Fibroblast of lung (primary cell): ENCODE results near the gene CCP110. TPM values are rescaled to one million over a fixed set of nuclear protein-coding genes. Genes with fewer than 3 reads are reported as not detected.

Experiments used
- DNase-seq, 2 donors: peaks; one replicate each; pipeline versions ENCODE4 v3.0.0 to v3.0.0-alpha.2; 2010; ENCODE audit warnings: low read depth in 2 of 2
- H2AFZ ChIP-seq: 2 replicates; pipeline ENCODE4 v1.5.1; 2012; ENCODE audit warnings: low read length, control low read depth, inconsistent platforms
- H3K27ac ChIP-seq: 2 replicates; pipeline ENCODE4 v1.5.1; 2011; ENCODE audit warnings: low read length, control low read depth; ENCODE audit not compliant: insufficient read depth
- H3K27me3 ChIP-seq: 2 replicates; pipeline ENCODE4 v1.5.1; 2011; ENCODE audit warnings: mild to moderate bottlenecking, low read length; ENCODE audit not compliant: control insufficient read depth, insufficient read depth
- H3K36me3 ChIP-seq: 2 replicates; pipeline ENCODE4 v1.5.1; 2011; ENCODE audit warnings: low read length; ENCODE audit not compliant: control insufficient read depth, insufficient read depth
- H3K4me1 ChIP-seq: 2 replicates; pipeline ENCODE4 v1.5.1; 2011; ENCODE audit warnings: low read length; ENCODE audit not compliant: control insufficient read depth, insufficient read depth; ENCODE audit errors: extremely low read depth
- H3K4me2 ChIP-seq: 2 replicates; pipeline ENCODE4 v1.5.1; 2011; ENCODE audit warnings: low read length, control low read depth; ENCODE audit not compliant: insufficient read depth; ENCODE audit errors: extremely low read depth
- H3K4me3 ChIP-seq, 4 experiments: fragments of 200-600 bp in 1 of 4; sonication (generic) in 1 of 4; replicated peaks in 1 of 4; 2 replicates each; pipeline ENCODE4 v1.5.1; 2011 to 2016; ENCODE audit warnings: low read length in 4 of 4, low read depth in 3 of 4, mild to moderate bottlenecking in 3 of 4, control low read depth in 2 of 4, inconsistent platforms in 1 of 4, mixed read lengths in 1 of 4; ENCODE audit not compliant: insufficient read depth in 1 of 4; ENCODE audit errors: control extremely low read depth in 1 of 4
- H3K79me2 ChIP-seq: 2 replicates; pipeline ENCODE4 v1.5.1; 2012; ENCODE audit warnings: mild to moderate bottlenecking, low read length, inconsistent platforms; ENCODE audit not compliant: control insufficient read depth, insufficient read depth
- H3K9ac ChIP-seq: 2 replicates; pipeline ENCODE4 v1.5.1; 2011; ENCODE audit warnings: mild to moderate bottlenecking, low read length, control low read depth; ENCODE audit not compliant: insufficient read depth
- H3K9me3 ChIP-seq: 2 replicates; pipeline ENCODE4 v1.5.1; 2012; ENCODE audit warnings: low read depth, low read length; ENCODE audit not compliant: control insufficient read depth, insufficient read depth
- H4K20me1 ChIP-seq: 2 replicates; pipeline ENCODE4 v1.5.1; 2011; ENCODE audit warnings: low read length; ENCODE audit not compliant: control insufficient read depth, insufficient read depth; ENCODE audit errors: extremely low read depth
- CTCF ChIP-seq, 2 donors: IDR thresholded peaks in 1 of 2; conservative IDR thresholded peaks in 1 of 2; 1 replicate in 1 of 2; 2 replicates in 1 of 2; pipeline ENCODE4 v1.5.1; 2011 to 2012; ENCODE audit warnings: low read length in 2 of 2, control low read depth in 1 of 2, inconsistent platforms in 1 of 2, low read depth in 1 of 2, mild to moderate bottlenecking in 1 of 2
- EZH2 ChIP-seq: IDR thresholded peaks from 2 replicates; pipeline ENCODE4 v1.5.1; 2012; ENCODE audit warnings: low read length, control low read depth, mild to moderate bottlenecking; ENCODE audit errors: missing control alignments
- polyA plus RNA-seq, 2 donors: library from polyadenylated mRNA; depleted of rRNA in 1 of 2; stranded (reverse) in 1 of 2; unstranded in 1 of 2; fragments of >200 nt; gene quantifications; 2 replicates each; pipeline ENCODE4 v1.2.1, GENCODE V29; 2011 to 2012; ENCODE audit warnings: missing spikeins in 1 of 2
- total RNA-seq: library from RNA; depleted of rRNA; stranded (reverse); fragments of >200 nt; gene quantifications from 2 replicates; pipeline ENCODE4 v1.2.1, GENCODE V29; 2014

Gene CCP110
- total and polyA plus RNA-seq, 2 donors (not counting 1 experiment from before 2014, with no cell fraction given), result 8.8 to 14.0 TPM

- no peaks in the 10 kb centered on the region for H3K27me3 ChIP-seq
- no peak overlapping the region for H3K4me2 ChIP-seq
- H3K79me2 ChIP-seq, result no peaks in the 10 kb centered on the region
- TF ChIP-seq EZH2, result no peak
- TF ChIP-seq CTCF (conservative IDR thresholded peaks at IDR 0.05 in 1 of 2, IDR thresholded peaks at IDR 0.05 in 1 of 2; ENCODE audit: low read depth in 1 of 2, low read length in 2 of 2), result no peak
- no peaks in the 10 kb centered on the region for H3K9me3 ChIP-seq
- H3K4me1 ChIP-seq, result no peaks in the 10 kb centered on the region
- H2AFZ ChIP-seq, result no peak overlapping the region
- no peak overlapping the region for H3K4me3 ChIP-seq
- DNase-seq, result peak; percentile 74 to 80
- no peak overlapping the region for H3K27ac ChIP-seq
- H4K20me1 ChIP-seq, result no peaks in the 10 kb centered on the region
- no peak overlapping the region for H3K9ac ChIP-seq
- peaks cover 8% of the 10 kb centered on the region for H3K36me3 ChIP-seq
Observed at GRCh38 chr16:19505600-19506303, 18.0 kb upstream of the CCP110 start.

- H2AFZ ChIP-seq, result no peak overlapping the region
- H3K9ac ChIP-seq, result no peak overlapping the region
- no peaks in the 10 kb centered on the region for H3K79me2 ChIP-seq
- no peaks in the 10 kb centered on the region for H3K27me3 ChIP-seq
- no peak for TF ChIP-seq EZH2
- no peak for TF ChIP-seq CTCF (conservative IDR thresholded peaks at IDR 0.05 in 1 of 2, IDR thresholded peaks at IDR 0.05 in 1 of 2; ENCODE audit: low read depth in 1 of 2, low read length in 2 of 2)
- H3K4me3 ChIP-seq, result no peak overlapping the region
- H4K20me1 ChIP-seq, result no peaks in the 10 kb centered on the region
- no peaks in the 10 kb centered on the region for H3K4me1 ChIP-seq
- peaks cover 6% of the 10 kb centered on the region for H3K36me3 ChIP-seq
- H3K27ac ChIP-seq, result no peak overlapping the region
- H3K9me3 ChIP-seq, result no peaks in the 10 kb centered on the region
- H3K4me2 ChIP-seq, result no peak overlapping the region
- DNase-seq, result no peak
Observed at GRCh38 chr16:19506965-19507364, 16.8 kb upstream of the CCP110 start.

GRCh38 chr16:19507867-19508266, 15.9 kb upstream of the CCP110 start:
- no peaks in the 10 kb centered on the region for H3K4me1 ChIP-seq
- no peaks in the 10 kb centered on the region for H4K20me1 ChIP-seq
- H3K36me3 ChIP-seq, result peaks cover 4% of the 10 kb centered on the region
- no peak overlapping the region for H3K4me3 ChIP-seq
- H3K4me2 ChIP-seq, result no peak overlapping the region
- no peak overlapping the region for H3K9ac ChIP-seq
- H3K27me3 ChIP-seq, result no peaks in the 10 kb centered on the region
- no peaks in the 10 kb centered on the region for H3K9me3 ChIP-seq
- H2AFZ ChIP-seq, result no peak overlapping the region
- no peak overlapping the region for H3K27ac ChIP-seq
- DNase-seq, result no peak
- no peaks in the 10 kb centered on the region for H3K79me2 ChIP-seq
- TF ChIP-seq CTCF (conservative IDR thresholded peaks at IDR 0.05 in 1 of 2, IDR thresholded peaks at IDR 0.05 in 1 of 2; ENCODE audit: low read depth in 1 of 2, low read length in 2 of 2) (no peak), EZH2 (no peak)
